Fibroblast of mammary gland (primary cell): ENCODE measurements around the gene PACRG.

Experiments used
- DNase-seq: peaks from one replicate; pipeline ENCODE4 v3.0.0-alpha.2; 2010; ENCODE audit warnings: low read depth
- H3K4me3 ChIP-seq: 2 replicates; pipeline ENCODE4 v1.5.1; 2011; ENCODE audit warnings: low read depth, mild to moderate bottlenecking, low read length, moderate library complexity; ENCODE audit not compliant: control insufficient read depth
- TF ChIP-seq, protein P1 (sequence below): conservative IDR thresholded peaks from 2 replicates; pipeline ENCODE4 v1.5.1; 2011; ENCODE audit warnings: low read depth, low read length, inconsistent platforms; ENCODE audit not compliant: control insufficient read depth, insufficient read depth

The PACRG gene

DNA sequence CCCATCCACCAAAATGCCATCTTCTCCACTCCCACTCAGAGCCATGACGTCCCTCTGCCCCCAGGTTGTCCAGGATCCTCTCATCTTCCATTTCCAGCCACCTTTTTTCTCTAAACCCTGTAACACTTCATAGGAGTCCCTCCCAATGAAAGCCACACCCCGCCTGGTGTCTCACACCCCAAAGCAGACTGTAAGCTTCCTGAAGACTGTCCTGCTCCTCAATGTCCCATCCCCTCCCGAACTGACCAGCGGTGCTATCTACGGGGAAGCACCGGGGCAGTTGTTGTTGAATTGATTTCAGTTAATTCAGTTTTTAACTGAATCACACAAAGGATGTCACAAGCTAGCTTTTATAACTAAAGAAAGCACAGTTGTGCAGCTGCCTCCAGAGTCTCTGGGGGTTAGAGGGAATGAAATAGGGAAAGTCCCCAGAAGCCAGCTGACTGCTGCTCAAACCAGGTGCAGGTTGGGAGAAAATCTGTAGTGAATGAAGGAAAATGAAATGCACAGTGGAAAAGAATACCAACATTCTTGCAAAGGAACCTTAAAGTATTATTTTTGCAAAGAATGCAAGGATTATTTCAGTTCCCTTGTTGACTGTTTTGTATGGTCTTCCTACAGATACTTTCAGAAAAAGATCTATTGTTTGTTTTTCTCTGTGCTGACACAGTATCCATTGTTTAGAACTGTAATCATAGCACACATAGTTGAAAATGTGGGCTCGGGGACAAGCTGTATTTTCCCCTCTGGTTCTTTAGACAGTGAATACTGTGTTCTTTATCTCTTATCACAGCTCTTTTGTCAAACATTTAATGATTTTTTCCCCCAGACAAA is 464.1 kb downstream of the PACRG start:
- TF ChIP-seq, protein P1, sequence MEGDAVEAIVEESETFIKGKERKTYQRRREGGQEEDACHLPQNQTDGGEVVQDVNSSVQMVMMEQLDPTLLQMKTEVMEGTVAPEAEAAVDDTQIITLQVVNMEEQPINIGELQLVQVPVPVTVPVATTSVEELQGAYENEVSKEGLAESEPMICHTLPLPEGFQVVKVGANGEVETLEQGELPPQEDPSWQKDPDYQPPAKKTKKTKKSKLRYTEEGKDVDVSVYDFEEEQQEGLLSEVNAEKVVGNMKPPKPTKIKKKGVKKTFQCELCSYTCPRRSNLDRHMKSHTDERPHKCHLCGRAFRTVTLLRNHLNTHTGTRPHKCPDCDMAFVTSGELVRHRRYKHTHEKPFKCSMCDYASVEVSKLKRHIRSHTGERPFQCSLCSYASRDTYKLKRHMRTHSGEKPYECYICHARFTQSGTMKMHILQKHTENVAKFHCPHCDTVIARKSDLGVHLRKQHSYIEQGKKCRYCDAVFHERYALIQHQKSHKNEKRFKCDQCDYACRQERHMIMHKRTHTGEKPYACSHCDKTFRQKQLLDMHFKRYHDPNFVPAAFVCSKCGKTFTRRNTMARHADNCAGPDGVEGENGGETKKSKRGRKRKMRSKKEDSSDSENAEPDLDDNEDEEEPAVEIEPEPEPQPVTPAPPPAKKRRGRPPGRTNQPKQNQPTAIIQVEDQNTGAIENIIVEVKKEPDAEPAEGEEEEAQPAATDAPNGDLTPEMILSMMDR = no peak
- no peak overlapping the region for H3K4me3 ChIP-seq
- no peak for DNase-seq

DNA sequence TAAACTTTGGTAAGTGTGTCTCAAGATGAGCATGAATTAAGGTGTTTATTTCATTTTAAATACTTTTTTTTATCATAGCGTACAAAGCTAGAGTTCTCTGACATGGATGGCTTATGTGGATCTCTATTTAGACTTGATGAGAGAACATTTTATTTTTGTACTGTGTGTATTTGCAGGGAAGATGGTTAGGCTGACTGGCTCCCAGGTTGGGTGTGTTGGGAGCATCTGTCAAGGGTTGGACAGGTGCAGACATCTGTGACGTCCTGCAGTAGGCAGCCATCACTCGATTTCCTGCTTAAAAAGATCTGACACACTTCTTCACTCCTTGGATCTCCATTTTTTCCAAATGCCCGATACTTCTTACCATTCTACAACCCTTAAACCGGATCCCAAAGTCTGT is 464.8 kb downstream of the PACRG start:
- TF ChIP-seq, protein P1 = no peak
- H3K4me3 ChIP-seq = no peak overlapping the region
- no peak for DNase-seq

DNA sequence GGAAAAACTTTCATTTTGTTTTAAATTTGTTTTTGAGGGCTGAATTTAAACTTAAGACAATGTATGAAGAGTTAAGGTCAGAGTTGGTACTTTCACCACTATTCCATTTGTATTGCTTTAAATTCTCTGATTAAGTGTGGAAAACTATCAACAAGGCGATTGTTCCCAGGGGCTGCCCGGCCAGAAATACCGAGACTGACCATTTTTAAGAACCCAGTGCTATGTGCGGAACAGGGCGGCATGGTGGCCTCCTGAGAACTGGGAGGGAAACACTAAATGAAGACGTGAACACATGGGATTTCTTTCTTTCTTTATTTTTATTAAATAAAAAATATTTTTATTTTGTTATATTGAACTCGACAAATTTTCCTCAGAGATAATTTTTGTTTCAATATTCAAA is 465.6 kb downstream of the PACRG start:
- TF ChIP-seq, protein P1 = no peak
- DNase-seq = no peak
- no peak overlapping the region for H3K4me3 ChIP-seq

DNA sequence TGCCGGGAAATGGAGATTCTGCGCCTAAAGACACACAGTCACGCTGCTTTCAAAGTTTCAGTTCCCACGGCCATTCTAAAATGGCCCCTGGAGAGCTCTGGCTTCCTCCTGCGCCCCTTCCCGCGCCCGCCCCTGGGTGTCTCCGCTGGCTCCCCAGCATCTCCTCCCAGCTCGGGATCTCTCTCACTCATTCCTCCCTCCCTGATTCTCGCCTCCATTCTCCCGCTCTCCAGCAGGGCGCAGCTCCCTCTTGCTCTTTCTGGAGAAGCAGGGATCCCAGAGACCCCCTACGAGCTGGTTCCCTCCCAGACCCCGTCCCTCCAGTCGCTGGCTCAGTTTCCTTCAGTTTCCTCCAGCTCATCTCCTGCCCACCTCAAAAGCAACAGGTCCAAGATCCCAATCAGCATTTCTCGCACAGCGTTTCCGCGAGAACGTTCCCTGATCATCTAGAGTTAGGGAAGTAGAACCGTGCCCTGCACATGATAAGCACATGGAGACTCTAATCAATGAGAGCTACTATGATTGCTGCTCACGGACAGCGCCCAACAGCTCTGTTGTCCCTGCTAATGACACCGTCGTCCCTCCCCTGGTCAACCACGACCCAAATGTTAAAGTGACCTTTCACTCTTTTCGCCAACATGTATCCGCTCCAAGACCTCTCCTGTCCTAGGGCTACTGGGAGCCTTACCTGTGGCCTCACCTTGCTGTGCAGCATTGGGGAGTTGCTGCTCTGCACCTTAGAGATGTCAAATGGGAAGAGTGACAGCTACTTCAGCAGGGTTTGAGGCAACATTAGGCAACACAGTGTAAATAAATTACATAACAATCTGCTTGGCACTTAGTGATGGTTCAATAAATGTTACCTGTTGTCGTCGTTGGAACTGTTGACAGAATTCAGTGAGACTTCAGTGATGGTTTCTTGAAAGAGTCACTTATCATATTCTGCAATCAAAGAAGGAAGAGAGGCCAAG is 468.2 kb downstream of the PACRG start:
- H3K4me3 ChIP-seq = no peak overlapping the region
- no peak for DNase-seq
- TF ChIP-seq, protein P1 = no peak

DNA sequence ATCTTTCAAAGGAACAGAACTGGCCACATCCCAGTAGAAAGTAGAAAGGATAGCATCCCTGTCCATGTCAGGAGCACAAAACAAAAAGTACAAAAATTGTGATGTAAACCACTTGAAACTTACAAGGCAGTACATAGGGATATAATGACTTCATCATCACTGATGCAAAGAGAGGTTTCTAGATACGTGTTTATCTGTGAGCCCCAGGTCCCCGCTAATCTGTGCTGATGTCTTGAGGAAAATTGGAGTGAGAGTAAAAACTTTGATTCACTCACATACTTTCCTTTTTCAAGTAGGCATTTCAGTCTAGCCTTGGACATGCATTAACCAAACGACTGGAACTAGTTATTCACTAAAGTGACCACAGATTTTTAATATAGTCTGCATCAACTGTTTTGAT is 470.1 kb downstream of the PACRG start:
- TF ChIP-seq, protein P1 = no peak
- H3K4me3 ChIP-seq = no peak overlapping the region
- DNase-seq = no peak

DNA sequence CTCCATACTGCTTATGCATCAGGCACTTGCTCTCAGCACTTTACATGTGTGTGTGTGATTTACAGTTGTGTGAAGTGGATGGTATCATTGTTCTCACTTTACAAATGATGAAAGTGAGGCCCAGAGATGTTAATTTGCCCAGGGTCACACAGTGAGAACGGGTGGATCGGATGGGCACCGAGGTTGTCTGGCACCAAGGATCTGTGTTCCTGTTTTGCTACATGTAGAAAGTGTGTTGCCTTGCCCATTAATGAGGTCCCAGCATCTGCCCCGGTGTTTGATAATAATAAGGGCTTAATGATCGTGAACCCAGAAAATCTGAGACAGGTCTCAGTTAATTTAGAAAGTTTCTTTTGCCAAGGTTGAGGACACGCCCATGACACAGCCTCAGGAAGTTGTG is 470.6 kb downstream of the PACRG start:
- no peak overlapping the region for H3K4me3 ChIP-seq
- DNase-seq = no peak
- TF ChIP-seq, protein P1 = no peak
